PC-9 (cell line): Measurements from ENCODE around the gene FNIP1. TPM values are rescaled to one million over a fixed set of nuclear protein-coding genes. Genes with fewer than 3 reads are reported as not detected.

Experiments used
- BruUV-seq: library from RNA; stranded (reverse); fragments of 400-500 nt; replicated peaks from 2 replicates; lab custom pipeline; 2021; lab: Mats Ljungman, UMichigan
- CTCF ChIA-PET: fragments of 300-600 bp; sonication (Branson Sonifier 250); formaldehyde crosslinking; loops from one replicate; lab custom pipeline; 2022; ENCODE audit warnings: antibody characterized with exemption; lab: Charles Lee
- POLR2A ChIA-PET: fragments of 300-600 bp; sonication (Branson Sonifier 250); formaldehyde crosslinking; loops from one replicate; lab custom pipeline; 2022; ENCODE audit warnings: antibody characterized with exemption; ENCODE audit not compliant: unreplicated experiment; lab: Charles Lee
- DNase-seq, 2 experiments: peaks; one replicate each; pipeline versions ENCODE4 v3.0.0 to v3.0.0-alpha.2; 2015 to 2022; ENCODE audit warnings: mixed read lengths in 1 of 2
- H2AFZ ChIP-seq: fragments of 200-600 bp; sonication (generic); 2 replicates; pipeline ENCODE4 v1.8.1; 2017; ENCODE audit warnings: antibody characterized with exemption
- H3F3A ChIP-seq: fragments of 200-600 bp; sonication (generic); 2 replicates; pipeline ENCODE4 v1.8.1; 2017; ENCODE audit warnings: antibody characterized with exemption, mild to moderate bottlenecking, low read depth; ENCODE audit not compliant: insufficient read depth
- H3K27ac ChIP-seq: fragments of 200-600 bp; sonication (generic); 2 replicates; pipeline ENCODE4 v1.6.1; 2016; ENCODE audit warnings: mixed run types
- H3K27me3 ChIP-seq: fragments of 200-600 bp; sonication (generic); 2 replicates; pipeline ENCODE4 v1.6.1; 2016; ENCODE audit warnings: low read depth, mixed run types; ENCODE audit not compliant: insufficient read depth
- H3K36me3 ChIP-seq: fragments of 200-600 bp; sonication (generic); 2 replicates; pipeline ENCODE4 v1.6.1; 2016; ENCODE audit warnings: low read depth, mixed run types
- H3K4me1 ChIP-seq: fragments of 200-600 bp; sonication (generic); replicated peaks from 2 replicates; pipeline ENCODE4 v1.6.1; 2016; ENCODE audit warnings: mixed run types; ENCODE audit not compliant: insufficient read depth
- H3K4me2 ChIP-seq: fragments of 200-600 bp; sonication (generic); 2 replicates; pipeline ENCODE4 v1.6.1; 2017; ENCODE audit warnings: mixed run types
- H3K4me3 ChIP-seq: fragments of 200-600 bp; sonication (generic); 2 replicates; pipeline ENCODE4 v1.6.1; 2016; ENCODE audit warnings: mixed run types
- H3K79me2 ChIP-seq: fragments of 200-600 bp; sonication (generic); 2 replicates; pipeline ENCODE4 v1.6.1; 2017; ENCODE audit warnings: low read depth, mixed run types
- H3K9me2 ChIP-seq: fragments of 200-600 bp; sonication (generic); 2 replicates; pipeline ENCODE4 v1.8.1; 2017; ENCODE audit warnings: mild to moderate bottlenecking; ENCODE audit not compliant: insufficient read depth
- H3K9me3 ChIP-seq: fragments of 200-600 bp; sonication (generic); 2 replicates; pipeline ENCODE4 v1.8.1; 2016; ENCODE audit warnings: low read depth; ENCODE audit not compliant: insufficient read depth
- H4K20me1 ChIP-seq: fragments of 200-600 bp; sonication (generic); 2 replicates; pipeline ENCODE4 v1.8.1; 2017; ENCODE audit not compliant: insufficient read depth
- EZH2 ChIP-seq: fragments of 200-600 bp; sonication (generic); IDR thresholded peaks from 2 replicates; pipeline ENCODE4 v1.8.0; 2017; ENCODE audit warnings: antibody characterized with exemption, low read depth
- intact Hi-C: fragments of 100-400 bp; cut with micrococcal nuclease; formaldehyde crosslinking; loops from one replicate; pipeline ENCODE4 v1.10.0; 2022; ENCODE audit not compliant: unreplicated experiment
- total RNA-seq: library from RNA; stranded (reverse); gene quantifications from 2 replicates; pipeline ENCODE4 v1.2.3, GENCODE V29; 2021
- TF ChIP-seq, protein P1 (sequence below): fragments of 200-600 bp; sonication (generic); conservative IDR thresholded peaks from 2 replicates; pipeline ENCODE4 v1.6.1; 2017; ENCODE audit warnings: mixed run types, antibody characterized with exemption, mild to moderate bottlenecking, moderate library complexity

FNIP1 gene
- total RNA-seq, 1 experiment from 2014 or later: 23.5 TPM

GRCh38 chr5:131716650-131717049, 80.2 kb downstream of the FNIP1 start:
- ChIA-PET CTCF (no interaction called here), POLR2A (no interaction called here)
- DNase-seq: no peak
- Histone ChIP-seq H3K9me3 (no peaks in the 10 kb centered on the region), H2AFZ (no peak overlapping the region), H3K4me2 (no peak overlapping the region), H3K4me3 (no peak overlapping the region), H3K36me3 (peaks cover 6% of the 10 kb centered on the region; the same call in 1 of the 2 replicates), H3K79me2 (no peaks in the 10 kb centered on the region), H3K27ac (no peak overlapping the region), H3K9me2 (0 out of 2 replicates have a peak, but pooled peaks cover 3% of the 10 kb centered on the region), H3K4me1 (no peaks in the 10 kb centered on the region), H3F3A (peaks cover 6% of the 10 kb centered on the region), H3K27me3 (no peaks in the 10 kb centered on the region), H4K20me1 (peaks cover 6% of the 10 kb centered on the region; the same call in 1 of the 2 replicates)
- no peak for TF ChIP-seq EZH2
- TF ChIP-seq, protein P1, sequence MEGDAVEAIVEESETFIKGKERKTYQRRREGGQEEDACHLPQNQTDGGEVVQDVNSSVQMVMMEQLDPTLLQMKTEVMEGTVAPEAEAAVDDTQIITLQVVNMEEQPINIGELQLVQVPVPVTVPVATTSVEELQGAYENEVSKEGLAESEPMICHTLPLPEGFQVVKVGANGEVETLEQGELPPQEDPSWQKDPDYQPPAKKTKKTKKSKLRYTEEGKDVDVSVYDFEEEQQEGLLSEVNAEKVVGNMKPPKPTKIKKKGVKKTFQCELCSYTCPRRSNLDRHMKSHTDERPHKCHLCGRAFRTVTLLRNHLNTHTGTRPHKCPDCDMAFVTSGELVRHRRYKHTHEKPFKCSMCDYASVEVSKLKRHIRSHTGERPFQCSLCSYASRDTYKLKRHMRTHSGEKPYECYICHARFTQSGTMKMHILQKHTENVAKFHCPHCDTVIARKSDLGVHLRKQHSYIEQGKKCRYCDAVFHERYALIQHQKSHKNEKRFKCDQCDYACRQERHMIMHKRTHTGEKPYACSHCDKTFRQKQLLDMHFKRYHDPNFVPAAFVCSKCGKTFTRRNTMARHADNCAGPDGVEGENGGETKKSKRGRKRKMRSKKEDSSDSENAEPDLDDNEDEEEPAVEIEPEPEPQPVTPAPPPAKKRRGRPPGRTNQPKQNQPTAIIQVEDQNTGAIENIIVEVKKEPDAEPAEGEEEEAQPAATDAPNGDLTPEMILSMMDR: no peak
- no TSS peak for BruUV-seq
- intact Hi-C loops: no loop called here

GRCh38 chr5:131710391-131710790, 86.4 kb downstream of the FNIP1 start:
- Histone ChIP-seq H3K4me3 (no peak overlapping the region), H3K9me3 (no peaks in the 10 kb centered on the region), H3K9me2 (0 out of 2 replicates have a peak, but pooled peaks cover 3% of the 10 kb centered on the region), H3K27me3 (no peaks in the 10 kb centered on the region), H2AFZ (no peak overlapping the region), H3K4me2 (no peak overlapping the region), H4K20me1 (no peaks in the 10 kb centered on the region), H3K36me3 (peaks cover 16% of the 10 kb centered on the region; the same call in 1 of the 2 replicates), H3F3A (no peaks in the 10 kb centered on the region), H3K4me1 (no peaks in the 10 kb centered on the region), H3K79me2 (no peaks in the 10 kb centered on the region), H3K27ac (no peak overlapping the region)
- no peak for DNase-seq
- CTCF ChIA-PET: no interaction called here
- POLR2A ChIA-PET: no interaction called here
- no TSS peak for BruUV-seq
- TF ChIP-seq EZH2: no peak
- TF ChIP-seq, protein P1: no peak
- intact Hi-C loops: no loop called here

DNA sequence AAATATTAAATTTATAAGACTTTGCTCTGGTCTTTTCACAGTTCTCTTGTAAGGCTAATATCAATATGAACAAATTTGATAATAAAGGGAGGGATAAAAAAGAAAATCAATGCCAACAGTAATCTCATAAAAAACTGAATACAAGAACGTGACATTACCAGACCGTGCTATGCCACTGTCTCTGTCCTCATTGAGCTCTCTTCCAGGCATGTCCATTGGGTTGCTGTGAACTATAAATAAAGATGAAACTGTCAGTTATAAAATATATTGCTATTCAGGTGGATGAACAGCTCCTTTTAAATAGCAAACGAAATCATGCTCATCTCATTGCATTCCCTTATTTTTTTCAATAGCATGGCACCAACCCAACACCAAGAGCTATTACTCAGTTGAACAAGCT, 87.8 kb downstream of the FNIP1 start:
- no peaks in the 10 kb centered on the region for H4K20me1 ChIP-seq
- DNase-seq: no peak
- no peaks in the 10 kb centered on the region for H3K79me2 ChIP-seq
- H3K4me2 ChIP-seq: no peak overlapping the region
- no peaks in the 10 kb centered on the region for H3K27me3 ChIP-seq
- ChIA-PET CTCF (no interaction called here), POLR2A (no interaction called here)
- no peaks in the 10 kb centered on the region for H3F3A ChIP-seq
- 0 out of 2 replicates have a peak, but pooled peaks cover 3% of the 10 kb centered on the region for H3K9me2 ChIP-seq
- BruUV-seq: no TSS peak
- peaks cover 29% of the 10 kb centered on the region for H3K36me3 ChIP-seq
- H3K9me3 ChIP-seq: no peaks in the 10 kb centered on the region
- no peak overlapping the region for H2AFZ ChIP-seq
- no peak overlapping the region for H3K4me3 ChIP-seq
- no peak overlapping the region for H3K27ac ChIP-seq
- TF ChIP-seq, protein P1: no peak
- TF ChIP-seq EZH2: no peak
- intact Hi-C loops: no loop called here
- no peaks in the 10 kb centered on the region for H3K4me1 ChIP-seq
